GM21786 (cell line): ENCODE measurements around the gene CLIC1.

Experiments
- ATAC-seq: cut with Tn5 transposase; IDR thresholded peaks from one replicate; pipeline ENCODE4 v1.9.1; 2021; ENCODE audit not compliant: unreplicated experiment

The CLIC1 gene

GRCh38 chr6:31768363-31769257 lies 32.3 kb upstream of the CLIC1 start:
- no peak for ATAC-seq

DNA sequence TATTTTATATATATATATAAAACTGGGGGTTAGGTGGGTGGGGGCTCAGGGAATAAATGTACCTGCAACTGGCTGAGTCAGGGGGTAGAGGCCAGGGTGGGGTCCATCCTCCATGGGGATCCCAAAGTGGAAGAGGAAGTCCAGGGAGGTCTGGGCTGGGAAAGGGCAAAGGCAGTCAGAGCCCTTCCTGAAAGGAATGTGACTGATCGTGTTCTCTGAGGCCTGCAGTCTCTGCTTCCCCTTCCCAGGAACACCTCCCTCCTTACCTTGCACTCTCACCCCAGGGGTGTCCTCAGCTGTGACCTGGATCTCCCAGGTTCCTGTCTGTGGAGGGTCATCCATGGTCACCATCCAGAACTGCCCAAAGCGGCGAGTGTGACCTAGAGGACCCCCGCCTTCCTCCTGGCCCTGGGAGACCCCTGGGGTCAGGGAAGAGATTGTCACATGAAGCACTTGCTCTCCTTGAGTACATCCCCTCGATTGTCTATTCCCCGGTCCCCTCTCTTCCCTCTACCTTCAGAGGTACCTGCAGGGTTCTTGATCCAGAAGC lies 30.8 kb upstream of the CLIC1 start:
- no peak for ATAC-seq

GRCh38 chr6:31765910-31766794 lies 29.8 kb upstream of the CLIC1 start:
- ATAC-seq = no peak

GRCh38 chr6:31765559-31765909 lies 29.2 kb upstream of the CLIC1 start:
- no peak for ATAC-seq

GRCh38 chr6:31764198-31764597 lies 27.9 kb upstream of the CLIC1 start:
- no peak for ATAC-seq

GRCh38 chr6:31763619-31763940 lies 27.2 kb upstream of the CLIC1 start:
- ATAC-seq = no peak

DNA sequence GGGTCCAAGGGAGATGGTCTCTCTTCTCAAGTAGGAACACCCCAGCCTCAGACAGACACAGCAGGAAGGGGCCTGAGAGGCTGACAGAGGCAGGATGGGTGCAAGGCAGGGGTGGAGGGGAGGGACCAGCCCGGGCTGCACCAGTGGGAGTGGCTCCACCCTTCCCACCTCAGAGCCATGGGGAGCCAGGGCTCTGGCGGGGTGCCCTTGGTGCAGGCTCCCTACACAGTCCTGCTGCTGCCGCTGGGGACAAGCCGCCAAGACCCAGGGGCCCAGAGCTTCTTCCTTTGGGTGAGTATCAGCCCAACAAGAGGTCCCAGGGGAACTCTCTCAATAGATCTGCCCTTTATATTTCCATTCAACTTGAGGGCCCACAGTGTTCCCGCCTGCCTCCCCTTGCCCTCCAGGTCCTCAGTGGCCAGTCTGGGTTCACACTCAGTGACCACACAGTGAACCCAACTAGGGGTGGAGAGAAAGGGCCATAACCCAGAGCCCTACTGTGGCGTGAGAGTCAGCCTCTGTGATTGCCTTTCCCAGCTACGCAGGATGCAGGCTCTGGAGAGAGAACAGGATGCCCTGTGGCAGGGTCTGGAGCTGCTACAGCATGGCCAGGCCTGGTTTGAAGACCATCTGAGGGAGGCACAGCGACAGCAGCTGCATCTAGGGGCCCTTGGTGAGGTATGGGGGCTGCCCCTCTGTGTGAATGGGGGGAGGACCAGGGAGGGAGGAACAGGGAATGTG lies 26.7 kb upstream of the CLIC1 start:
- ATAC-seq = no peak

GRCh38 chr6:31762356-31762755 lies 26.0 kb upstream of the CLIC1 start, which contains the start of gene SAPCD1:
TSS of gene SAPCD1 (plus strand) at chr6:31762656. CDS start at chr6:31763055, 399 bp downstream.
- no peak for ATAC-seq

DNA sequence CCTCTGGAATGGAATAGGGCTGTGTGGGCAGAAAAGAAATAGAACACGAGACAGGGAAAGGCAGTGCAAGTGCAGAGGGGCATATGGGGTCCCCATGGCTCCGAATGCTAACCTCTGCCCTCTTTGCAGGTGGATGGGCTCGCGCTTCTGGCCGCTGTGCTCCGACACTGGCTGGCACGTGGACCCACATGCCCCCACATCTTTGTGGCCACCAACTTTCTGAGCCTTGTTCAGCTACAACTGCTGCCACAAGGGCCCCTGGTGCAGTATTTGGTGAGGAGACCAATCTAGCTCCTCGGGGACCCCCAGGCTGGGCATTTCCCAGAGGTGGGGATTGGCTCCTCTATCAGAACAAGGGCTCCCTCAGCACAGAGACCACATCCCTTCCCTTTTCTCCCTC lies 25.0 kb upstream of the CLIC1 start:
- ATAC-seq = no peak

DNA sequence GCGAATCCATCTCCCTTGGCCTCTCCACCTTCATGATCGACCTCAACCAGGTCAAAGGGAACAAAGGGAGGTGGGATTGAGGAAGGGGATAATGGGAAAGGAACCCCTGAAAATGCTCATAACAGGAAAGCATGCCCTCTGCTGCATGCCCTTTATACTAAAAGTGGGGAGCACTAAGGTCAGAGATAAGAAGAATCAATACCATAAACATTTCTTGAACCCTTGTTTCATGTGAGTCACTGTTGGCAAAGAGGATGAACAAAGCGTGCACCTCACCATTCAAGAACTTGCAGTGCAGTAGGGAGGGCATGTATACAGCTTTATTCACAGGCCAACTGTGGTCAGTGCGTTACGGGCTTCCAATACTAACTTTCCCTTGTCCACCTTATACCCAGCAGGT lies 24.5 kb upstream of the CLIC1 start:
- no peak for ATAC-seq

DNA sequence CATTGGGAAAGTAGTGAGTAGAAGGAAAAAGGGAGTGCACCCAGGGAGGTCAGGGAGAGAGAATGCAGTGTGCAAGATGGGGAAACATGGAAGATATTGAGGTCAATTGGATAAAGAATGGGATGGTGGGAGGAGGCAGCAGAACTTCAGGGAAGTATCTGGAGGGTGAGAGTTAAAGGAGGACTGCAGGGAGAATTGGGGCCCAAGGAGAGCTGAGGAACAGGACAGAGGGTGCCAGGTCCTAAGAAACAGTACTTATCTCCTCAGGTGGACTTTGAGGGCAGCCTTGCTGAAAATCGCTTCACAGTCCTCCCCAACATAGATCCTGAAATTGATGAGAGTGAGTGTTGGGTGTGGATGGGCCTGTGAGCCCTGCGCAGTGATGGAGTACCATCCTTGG lies 22.0 kb upstream of the CLIC1 start:
- no peak for ATAC-seq

DNA sequence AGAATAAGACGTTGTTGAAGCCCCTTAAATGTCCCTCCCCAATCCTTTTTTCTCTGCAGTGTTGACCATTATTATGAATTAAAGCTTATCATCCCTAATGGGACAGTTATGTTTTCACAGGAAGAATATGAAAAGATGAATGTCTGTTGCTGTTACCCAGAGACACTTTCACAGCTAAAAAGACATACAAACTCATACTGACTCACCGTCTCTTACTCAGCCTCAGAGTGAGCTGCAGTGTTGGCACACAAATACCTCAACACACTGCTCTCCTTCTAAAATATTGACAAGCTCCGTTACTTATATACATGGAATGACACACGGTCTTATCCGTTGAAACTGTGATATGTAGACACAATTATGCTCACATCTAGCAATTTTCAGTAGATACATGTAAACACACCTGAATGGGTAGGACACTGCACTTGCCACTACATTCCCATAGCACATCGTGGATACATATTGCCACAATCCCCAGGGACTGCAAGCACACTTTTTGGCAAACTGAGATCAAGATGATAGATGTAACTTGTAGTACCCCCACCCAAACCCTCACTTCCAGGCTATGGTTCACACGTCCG lies 16.5 kb upstream of the CLIC1 start:
- no peak for ATAC-seq

DNA sequence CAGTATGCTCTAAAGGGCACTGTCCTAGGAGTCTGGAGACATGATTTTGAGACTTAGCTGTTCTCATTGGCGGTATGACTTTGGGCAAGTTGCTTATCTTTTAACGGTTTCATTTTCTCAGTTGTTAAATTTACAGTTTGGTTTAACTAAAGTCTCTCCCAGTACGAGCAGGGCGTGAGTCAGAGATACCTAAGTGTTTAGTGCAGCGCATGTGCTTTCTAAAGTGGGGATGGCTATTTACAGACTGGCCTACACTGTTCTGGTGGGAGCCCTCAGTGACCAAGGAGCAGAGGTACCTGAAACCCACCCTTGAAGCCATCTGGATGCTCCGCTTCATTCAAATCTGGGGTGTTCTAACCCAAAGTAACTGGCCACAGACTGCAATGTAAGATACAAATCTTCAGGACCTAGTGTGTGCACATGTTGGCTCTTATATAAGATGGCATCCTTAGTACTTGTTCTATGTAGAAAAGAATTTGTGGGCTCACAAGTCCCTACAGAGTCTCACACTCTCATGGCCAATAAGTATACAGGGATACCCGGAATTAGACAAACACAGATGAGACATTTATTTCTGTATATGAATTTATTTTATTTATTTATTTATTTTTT lies 14.2 kb upstream of the CLIC1 start:
- ATAC-seq = no peak

GRCh38 chr6:31749301-31750036 lies 13.1 kb upstream of the CLIC1 start:
- ATAC-seq = no peak

GRCh38 chr6:31744422-31744821 lies 8.1 kb upstream of the CLIC1 start:
- no peak for ATAC-seq

DNA sequence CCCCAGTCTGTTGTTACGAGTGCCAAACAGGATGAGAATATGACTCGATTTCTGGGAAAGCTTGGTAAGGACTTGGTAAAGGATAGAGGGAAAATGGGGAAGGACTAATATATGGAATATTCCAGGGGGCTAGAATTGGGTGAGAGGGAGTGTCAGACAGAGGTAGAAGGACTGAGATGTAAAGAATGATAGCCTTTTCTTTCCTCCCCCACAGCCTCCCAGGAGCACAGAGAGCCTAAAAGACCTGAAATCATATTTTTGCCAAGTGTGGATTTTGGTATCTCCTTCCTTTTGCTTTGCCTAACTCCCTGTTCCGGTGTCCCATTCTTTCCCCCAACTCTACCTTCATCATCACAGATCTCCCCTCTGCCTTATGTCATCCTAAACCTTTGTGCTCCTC lies 6.6 kb upstream of the CLIC1 start:
- ATAC-seq = no peak

- no peak for ATAC-seq
Observed at GRCh38 chr6:31741815-31742214, 5.5 kb upstream of the CLIC1 start.

- ATAC-seq = no peak
Observed at GRCh38 chr6:31740397-31741223, 4.3 kb upstream of the CLIC1 start.
